Inferior parietal cortex (tissue), 1 donor: ENCODE data around the gene S1PR4.
"Not testable (repeated sequence)": the region's sequence is repeated elsewhere in the genome, so short reads cannot be mapped to it uniquely, and the experiment has no call there.

ENCODE experiments used
- DNase-seq: peaks from one replicate; pipeline ENCODE4 v3.0.0-alpha.2; 2016; ENCODE audit errors: extremely low spot score

Gene S1PR4

GRCh38 chr19:3178973-3179738 is 587 bp downstream of the S1PR4 start:
- no peak for DNase-seq

- DNase-seq: no peak
Measured at GRCh38 chr19:3179739-3180293, 1.2 kb downstream of the S1PR4 start.

- DNase-seq: no peak
Measured at GRCh38 chr19:3183721-3184641, 5.4 kb downstream of the S1PR4 start.

- no peak for DNase-seq
Measured at GRCh38 chr19:3184847-3185460, 6.4 kb downstream of the S1PR4 start.

DNA sequence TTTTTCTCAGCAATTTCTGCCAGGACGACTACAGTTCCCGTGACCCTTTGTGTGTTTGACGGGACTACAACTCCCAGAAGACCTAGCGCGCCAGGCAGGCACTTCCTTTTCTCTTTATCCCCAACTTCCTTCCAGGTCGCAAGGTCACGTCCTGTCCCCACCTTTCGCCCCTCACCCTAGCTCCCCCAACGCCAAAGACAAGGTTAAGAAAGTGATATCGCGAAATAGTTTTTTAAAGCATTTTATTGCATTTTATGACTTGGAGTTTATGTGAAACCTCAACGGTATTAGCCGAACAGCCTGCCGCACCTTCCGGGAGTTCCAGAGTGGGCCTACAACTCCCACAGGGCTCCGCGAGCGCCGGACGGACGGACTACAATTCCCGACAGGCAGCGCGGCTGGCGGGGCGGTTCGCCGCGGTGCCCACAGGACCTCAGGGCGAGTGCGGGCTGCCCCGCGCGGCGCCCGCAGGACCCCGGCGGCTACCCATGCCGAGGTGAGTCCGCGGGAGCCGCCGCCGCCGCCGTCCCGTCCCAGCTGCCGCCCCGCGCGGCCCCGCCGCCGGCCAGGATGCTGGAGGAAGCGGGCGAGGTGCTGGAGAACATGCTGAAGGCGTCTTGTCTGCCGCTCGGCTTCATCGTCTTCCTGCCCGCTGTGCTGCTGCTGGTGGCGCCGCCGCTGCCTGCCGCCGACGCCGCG is 7.0 kb downstream of the S1PR4 start, which contains the start of gene NCLN:
Gene NCLN, plus strand, starts transcription at position 470 of the 699 bp plus-strand sequence. Its CDS starts 101 bp downstream, at position 571.
- DNase-seq: peak; percentile 97

DNA sequence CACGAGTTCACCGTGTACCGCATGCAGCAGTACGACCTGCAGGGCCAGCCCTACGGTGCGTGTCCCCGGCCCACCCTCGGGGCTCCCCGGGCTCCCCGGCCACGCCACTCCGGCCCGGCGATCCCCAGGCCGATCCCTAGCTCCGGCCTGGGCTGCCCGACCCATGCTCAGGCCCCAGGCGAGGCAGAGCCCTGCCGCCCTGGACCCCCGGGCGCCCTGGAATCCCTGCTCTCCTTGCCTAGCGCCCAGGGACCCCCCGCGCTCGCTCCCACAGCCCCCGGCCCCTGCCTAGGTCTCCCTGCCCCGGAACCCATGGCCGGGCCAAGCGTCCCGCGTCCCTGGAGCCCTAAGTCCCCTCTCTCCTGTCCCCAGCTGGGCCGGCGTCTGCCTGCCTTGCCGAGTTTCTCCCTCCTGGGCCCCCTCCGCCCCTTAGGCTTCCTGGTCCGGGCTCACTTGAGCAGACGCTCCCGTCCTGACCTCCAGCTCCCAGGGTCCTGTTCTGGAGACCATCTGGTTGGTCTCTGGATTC is 7.7 kb downstream of the S1PR4 start:
- DNase-seq: no peak

GRCh38 chr19:3186891-3187661 is 8.5 kb downstream of the S1PR4 start:
- no peak for DNase-seq

DNA sequence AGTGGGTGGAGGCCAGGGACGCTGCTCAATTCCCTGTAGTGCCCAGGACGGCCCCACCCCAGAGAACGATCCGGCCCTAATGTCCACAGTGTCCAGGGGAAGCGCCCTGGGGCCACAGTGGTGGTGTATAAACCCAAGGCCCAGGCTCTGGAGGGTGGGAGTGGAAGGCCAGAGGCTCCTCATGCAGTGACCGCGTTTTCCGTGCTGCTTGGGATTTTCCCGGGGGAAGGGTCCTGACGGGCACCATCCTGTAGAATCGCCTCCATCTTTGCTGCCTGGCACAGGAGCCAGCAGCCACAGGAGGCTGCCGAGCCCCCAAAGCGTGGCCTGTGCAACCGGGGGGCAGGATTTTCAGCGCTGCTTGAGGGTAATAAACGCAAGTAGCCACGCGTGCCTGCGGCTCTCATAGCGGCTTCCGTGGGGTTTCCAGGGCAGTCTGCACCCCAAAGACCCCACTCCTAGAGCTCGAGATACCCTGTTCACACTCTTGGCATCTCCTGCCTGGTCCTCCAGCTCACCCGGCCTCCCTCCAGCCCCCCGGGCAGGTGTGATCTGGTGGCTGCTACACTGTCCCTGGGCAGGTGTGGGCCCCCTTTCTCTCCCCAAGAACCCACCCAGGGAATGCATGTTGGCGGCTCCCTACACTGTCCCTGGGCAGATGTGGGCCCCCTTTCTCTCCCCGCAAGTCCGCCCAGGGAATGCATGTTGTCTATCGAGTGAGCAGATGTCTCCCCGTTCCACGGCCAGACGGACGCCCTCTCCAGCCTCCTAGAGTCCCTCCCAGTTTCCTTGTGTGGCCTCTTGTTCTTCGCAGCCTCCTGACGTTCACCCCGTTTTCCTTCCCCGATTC is 9.3 kb downstream of the S1PR4 start:
- DNase-seq: no peak

GRCh38 chr19:3188627-3189596 is 10.3 kb downstream of the S1PR4 start:
- no peak for DNase-seq

- DNase-seq: no peak
Measured at GRCh38 chr19:3189702-3190469, 11.3 kb downstream of the S1PR4 start.

GRCh38 chr19:3190470-3190770 is 11.9 kb downstream of the S1PR4 start:
- no peak for DNase-seq

DNA sequence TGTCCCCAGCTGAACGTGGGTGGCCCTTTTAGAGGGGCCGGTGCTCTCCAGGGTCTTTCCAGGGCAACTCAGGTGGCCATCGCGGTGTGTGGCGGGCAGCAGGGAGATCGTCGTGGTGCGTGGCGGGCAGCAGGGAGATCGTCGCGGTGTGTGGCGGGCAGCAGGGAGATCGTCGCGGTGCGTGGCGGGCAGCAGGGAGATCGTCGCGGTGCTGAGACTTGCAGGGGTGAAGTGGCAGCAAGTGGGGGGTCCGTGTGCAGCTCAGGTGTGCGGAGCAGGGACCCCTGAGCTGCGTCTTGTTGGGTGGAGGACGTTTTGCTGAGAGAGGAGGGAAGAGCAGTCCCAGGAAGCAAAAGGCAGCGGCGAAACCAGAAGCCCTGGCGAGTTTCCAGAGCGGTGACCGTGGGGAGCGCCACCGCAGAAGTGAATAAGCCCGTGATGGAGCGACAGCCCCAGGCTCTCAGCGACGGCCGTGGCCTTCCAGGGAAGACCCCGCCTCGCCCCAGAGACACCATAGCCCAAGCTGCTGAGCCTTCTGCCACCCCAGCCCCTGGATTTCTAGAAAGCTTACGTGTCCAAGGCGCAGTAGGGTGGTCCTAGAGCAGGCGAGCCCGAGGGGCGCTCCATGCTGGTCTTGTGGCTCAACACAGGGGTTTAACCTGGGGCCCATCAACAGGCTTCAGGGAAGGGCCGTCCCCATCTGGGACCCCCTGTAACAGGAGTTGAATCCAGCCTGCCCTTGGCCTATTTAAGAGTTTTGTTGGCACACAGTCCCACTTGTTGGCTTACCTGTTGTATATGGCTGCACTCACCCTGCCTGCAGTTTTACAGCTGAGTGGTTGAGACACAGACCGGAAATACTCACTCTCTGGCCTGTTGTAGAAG is 12.6 kb downstream of the S1PR4 start:
- no peak for DNase-seq

DNA sequence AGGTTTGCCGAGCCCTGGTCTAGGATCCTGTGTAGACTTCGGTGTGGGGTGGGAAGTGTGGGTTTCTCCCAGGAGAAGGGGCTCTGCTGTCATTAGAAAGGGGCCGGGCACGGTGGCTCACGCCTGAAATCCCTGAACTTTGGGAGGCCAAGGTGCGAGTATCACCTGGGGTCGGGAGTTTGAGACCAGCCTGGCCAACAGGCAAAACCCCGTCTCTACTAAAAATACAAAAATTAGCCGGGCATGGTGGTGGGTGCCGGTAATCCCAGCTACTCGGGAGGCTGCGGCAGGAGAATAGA is 13.2 kb downstream of the S1PR4 start:
- not testable (repeated sequence) for DNase-seq

DNA sequence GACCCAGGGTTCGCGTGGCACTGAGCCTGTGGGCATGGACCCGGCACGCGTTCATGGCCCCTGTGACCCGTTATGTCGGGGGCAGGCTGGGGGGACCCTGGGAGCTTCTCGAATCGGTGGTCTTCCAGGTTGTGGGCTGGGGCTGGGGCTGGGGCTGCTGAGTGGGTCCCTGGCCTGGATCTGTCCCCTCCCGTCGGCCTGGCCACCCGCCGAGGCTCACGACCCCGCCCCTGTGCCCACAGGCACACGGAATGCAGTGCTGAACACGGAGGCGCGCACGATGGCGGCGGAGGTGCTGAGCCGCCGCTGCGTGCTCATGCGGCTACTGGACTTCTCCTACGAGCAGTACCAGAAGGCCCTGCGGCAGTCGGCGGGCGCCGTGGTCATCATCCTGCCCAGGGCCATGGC is 13.7 kb downstream of the S1PR4 start:
- DNase-seq: no peak

DNA sequence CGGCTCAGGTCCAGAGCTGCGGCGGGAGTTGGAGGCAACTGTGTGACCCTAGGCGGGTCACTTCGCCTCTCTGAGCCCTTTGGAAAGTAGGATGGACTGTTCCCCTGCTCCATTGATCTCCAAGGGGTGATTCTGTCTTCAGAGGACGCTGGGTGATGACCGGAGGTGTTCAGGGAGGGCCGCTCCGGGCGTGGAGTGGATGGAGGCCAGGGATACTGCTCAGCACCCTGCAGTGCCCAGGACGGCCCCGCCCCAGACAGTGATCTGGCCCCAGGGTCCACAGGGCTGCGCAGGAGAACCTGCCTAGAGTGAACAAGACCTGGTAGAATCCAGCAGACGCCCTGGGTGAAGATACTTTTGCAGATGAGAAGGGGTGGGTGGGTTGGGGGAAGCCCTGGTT is 14.1 kb downstream of the S1PR4 start:
- DNase-seq: no peak

DNA sequence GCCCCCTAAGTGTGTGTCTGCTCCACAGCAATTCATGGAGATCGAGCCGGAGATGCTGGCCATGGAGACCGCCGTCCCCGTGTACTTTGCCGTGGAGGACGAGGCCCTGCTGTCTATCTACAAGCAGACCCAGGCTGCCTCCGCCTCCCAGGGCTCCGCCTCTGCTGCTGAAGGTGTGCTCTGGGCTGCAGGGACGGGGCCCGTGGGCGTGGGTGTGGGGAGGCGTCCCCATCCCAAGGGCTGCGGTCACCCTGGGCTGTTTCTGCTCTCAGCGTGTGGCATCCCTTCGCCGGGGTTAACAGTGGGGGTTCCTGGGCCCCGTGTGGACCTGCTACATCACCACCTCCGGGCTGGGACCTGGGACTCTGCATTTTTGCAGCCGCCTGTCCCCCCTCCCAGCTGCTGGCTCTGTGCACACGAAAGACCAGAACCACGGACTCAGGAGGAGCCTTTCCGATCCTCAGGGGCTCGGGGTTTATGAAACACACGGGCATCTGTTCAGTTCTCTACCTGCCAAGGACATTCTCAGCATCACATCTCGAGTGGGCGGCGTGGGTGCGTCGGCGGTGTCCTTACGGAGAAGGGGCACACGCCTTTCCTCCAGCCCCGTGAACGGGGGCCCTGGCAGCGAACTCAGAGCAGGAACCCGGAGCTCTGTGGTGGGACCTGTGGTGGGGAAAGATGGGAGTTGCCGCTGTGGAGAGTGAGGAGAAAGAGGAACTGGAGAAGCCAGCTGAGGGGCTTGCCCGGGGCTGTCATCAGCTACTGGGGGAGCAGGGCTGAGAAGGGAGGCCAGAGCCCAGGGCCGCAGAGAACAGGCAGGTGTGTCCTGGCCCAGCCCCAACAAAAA is 14.9 kb downstream of the S1PR4 start:
- DNase-seq: no peak
